Choroid plexus epithelial cell (primary cell): ENCODE data around the gene SELENOS.

ENCODE experiments used
- DNase-seq: peaks from one replicate; pipeline ENCODE4 v3.0.0-alpha.2; 2010; ENCODE audit warnings: low read depth
- H3K4me3 ChIP-seq: 2 replicates; pipeline ENCODE4 v1.5.1; 2011; ENCODE audit warnings: low read depth, mild to moderate bottlenecking, control low read depth, low read length, moderate library complexity
- CTCF ChIP-seq: conservative IDR thresholded peaks from 2 replicates; pipeline ENCODE4 v1.5.1; 2011; ENCODE audit warnings: low read depth, mild to moderate bottlenecking, control low read depth, inconsistent platforms, low read length, moderate library complexity

The SELENOS gene

GRCh38 chr15:101286471-101287114 lies 9.3 kb upstream of the SELENOS start:
- H3K4me3 ChIP-seq, result no peak overlapping the region
- TF ChIP-seq CTCF, result no peak
- no peak for DNase-seq

DNA sequence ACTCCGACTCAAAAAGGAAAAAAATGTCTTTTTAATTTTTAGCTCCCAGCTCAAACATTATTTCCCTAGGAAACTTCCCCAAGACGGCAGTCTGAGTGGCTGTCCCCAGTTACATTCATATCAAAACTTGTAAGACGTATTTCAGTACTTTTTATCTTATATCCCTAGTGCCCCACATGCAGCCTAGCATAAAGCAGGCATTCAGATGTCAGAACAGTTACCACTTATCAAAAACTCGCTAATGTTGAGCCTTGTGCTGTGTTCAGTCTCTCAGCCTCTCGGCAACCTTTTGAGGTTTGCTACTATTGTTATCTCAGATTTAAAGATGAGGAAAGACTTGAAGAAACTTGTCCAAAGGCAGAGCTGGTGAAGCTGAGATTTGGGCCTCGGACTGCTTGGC lies 6.6 kb upstream of the SELENOS start:
- no peak for DNase-seq
- no peak for TF ChIP-seq CTCF
- H3K4me3 ChIP-seq, result no peak overlapping the region

- no peak overlapping the region for H3K4me3 ChIP-seq
- TF ChIP-seq CTCF, result no peak
- no peak for DNase-seq
Observed at GRCh38 chr15:101280007-101280406, 2.7 kb upstream of the SELENOS start.

GRCh38 chr15:101277943-101278564 lies 769 bp upstream of the SELENOS start:
- peak overlapping the region; percentile 89 for H3K4me3 ChIP-seq
- no peak for TF ChIP-seq CTCF
- no peak for DNase-seq

- peak; percentile 60 for DNase-seq
- peak overlapping the region; percentile 89 for H3K4me3 ChIP-seq
- TF ChIP-seq CTCF, result peak; percentile 59
Observed at GRCh38 chr15:101276501-101277037, 716 bp downstream of the SELENOS start.

DNA sequence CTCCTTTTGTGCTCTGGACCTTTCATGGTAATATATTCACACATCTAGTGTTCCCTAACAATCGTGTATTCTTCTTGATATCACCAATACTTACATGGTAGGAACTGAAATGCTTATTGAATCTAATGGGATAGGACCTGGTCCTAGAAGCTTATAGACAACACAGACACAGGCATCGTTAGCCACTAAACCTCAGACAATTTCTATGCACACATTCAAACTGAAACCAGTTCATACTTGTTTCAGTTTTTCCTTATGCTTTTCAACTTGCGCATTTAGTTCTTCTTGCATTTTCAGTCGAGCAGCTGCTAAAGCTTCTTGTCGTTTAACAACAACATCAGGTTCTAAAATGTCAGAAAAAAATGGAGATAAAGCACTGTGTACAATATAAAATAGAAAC lies 2.3 kb downstream of the SELENOS start:
- no peak for DNase-seq
- no peak overlapping the region for H3K4me3 ChIP-seq
- no peak for TF ChIP-seq CTCF

DNA sequence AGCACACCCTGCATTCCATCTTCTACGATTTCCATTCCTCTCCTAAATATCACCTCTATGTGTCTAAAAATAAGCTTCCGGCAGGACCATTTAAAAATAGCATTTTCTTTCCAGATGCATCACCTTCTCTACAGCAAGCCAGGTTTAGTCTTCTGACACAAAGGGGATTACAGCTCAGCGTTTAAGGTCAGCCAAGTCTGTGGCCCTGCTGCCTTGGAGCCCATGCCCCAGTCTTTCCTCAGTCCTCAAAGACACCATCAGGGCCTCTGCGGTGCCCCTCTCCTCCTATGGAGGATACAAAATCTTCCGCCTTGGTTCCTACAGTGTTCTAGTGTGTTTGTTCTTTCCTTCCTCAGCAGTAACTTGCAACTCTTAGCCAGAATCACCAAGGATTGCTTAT lies 3.8 kb downstream of the SELENOS start:
- TF ChIP-seq CTCF, result no peak
- no peak for DNase-seq

More for the DNA sequence above, 3.8 kb downstream of the SELENOS start:
- H3K4me3 ChIP-seq, result no peak overlapping the region
